Astrocyte of the spinal cord (primary cell): Measurements from ENCODE around the gene PANX1.

ENCODE experiments used
- DNase-seq: peaks from one replicate; pipeline ENCODE4 v3.0.0; 2011; ENCODE audit warnings: low read depth, low spot score
- H3K4me3 ChIP-seq: 2 replicates; pipeline ENCODE4 v1.5.1; 2011; ENCODE audit warnings: low read depth, mild to moderate bottlenecking, low read length, moderate library complexity
- CTCF ChIP-seq: IDR thresholded peaks from 2 replicates; pipeline ENCODE4 v1.5.1; 2012; ENCODE audit warnings: low read depth, mild to moderate bottlenecking, low read length, inconsistent platforms
- in situ Hi-C: cut with HindIII; loops from 2 replicates; pipeline ENCODE4 v1.10.0; 2017; ENCODE audit warnings: low sequenced_read_pairs

Gene PANX1

GRCh38 chr11:94186342-94187203 lies 57.9 kb downstream of the PANX1 start:
- in situ Hi-C loops, result no loop called here
- TF ChIP-seq CTCF, result no peak
- no peak for DNase-seq
- H3K4me3 ChIP-seq, result no peak overlapping the region

GRCh38 chr11:94193288-94193687 lies 64.6 kb downstream of the PANX1 start:
- TF ChIP-seq CTCF, result no peak
- in situ Hi-C loops, result no loop called here
- H3K4me3 ChIP-seq, result no peak overlapping the region
- peak; percentile 84 for DNase-seq

- no peak for TF ChIP-seq CTCF
- in situ Hi-C loops, result no loop called here
- no peak for DNase-seq
- no peak overlapping the region for H3K4me3 ChIP-seq
Observed at GRCh38 chr11:94194712-94195111, 66.1 kb downstream of the PANX1 start.

- in situ Hi-C loops, result no loop called here
- H3K4me3 ChIP-seq, result no peak overlapping the region
- no peak for TF ChIP-seq CTCF
- DNase-seq, result peak; percentile 35
Observed at GRCh38 chr11:94196363-94196762, 67.7 kb downstream of the PANX1 start.

- TF ChIP-seq CTCF, result no peak
- no peak overlapping the region for H3K4me3 ChIP-seq
- DNase-seq, result no peak
- in situ Hi-C loops, result no loop called here
Observed at GRCh38 chr11:94198718-94199117, 70.1 kb downstream of the PANX1 start.

GRCh38 chr11:94199136-94200130 lies 70.8 kb downstream of the PANX1 start:
- in situ Hi-C loops, result no loop called here
- no peak for DNase-seq
- H3K4me3 ChIP-seq, result no peak overlapping the region
- TF ChIP-seq CTCF, result no peak
